HuH-7.5 (cell line): ENCODE results near the gene NET1.

ENCODE experiments used
- DNase-seq: peaks from one replicate; pipeline ENCODE4 v3.0.0; 2011; ENCODE audit warnings: low spot score

NET1 gene

GRCh38 chr10:5500162-5500670, 87.9 kb downstream of the NET1 start:
- no peak for DNase-seq

GRCh38 chr10:5500910-5501309, 88.6 kb downstream of the NET1 start:
- DNase-seq: no peak

- no peak for DNase-seq
Measured at GRCh38 chr10:5502061-5502521, 89.7 kb downstream of the NET1 start.

GRCh38 chr10:5502571-5503476, 90.5 kb downstream of the NET1 start:
- no peak for DNase-seq

- DNase-seq: no peak
Measured at GRCh38 chr10:5503477-5503835, 91.1 kb downstream of the NET1 start.

GRCh38 chr10:5504146-5505072, 92.1 kb downstream of the NET1 start:
- no peak for DNase-seq

- no peak for DNase-seq
Measured at GRCh38 chr10:5506246-5506645, 93.9 kb downstream of the NET1 start.

- no peak for DNase-seq
Measured at GRCh38 chr10:5506751-5507648, 94.6 kb downstream of the NET1 start.

GRCh38 chr10:5507649-5508131, 95.3 kb downstream of the NET1 start:
- DNase-seq: no peak

- DNase-seq: no peak
Measured at GRCh38 chr10:5508161-5508604, 95.8 kb downstream of the NET1 start.
